GM21825 (cell line): Measurements from ENCODE around the gene COPG2.
"Not testable (repeated sequence)": the region's sequence is repeated elsewhere in the genome, so short reads cannot be mapped to it uniquely, and the experiment has no call there.

Experiments used
- ATAC-seq: cut with Tn5 transposase; IDR thresholded peaks from one replicate; pipeline ENCODE4 v1.9.1; 2021; ENCODE audit warnings: mild to moderate bottlenecking, moderate library complexity; ENCODE audit not compliant: unreplicated experiment

COPG2 gene

DNA sequence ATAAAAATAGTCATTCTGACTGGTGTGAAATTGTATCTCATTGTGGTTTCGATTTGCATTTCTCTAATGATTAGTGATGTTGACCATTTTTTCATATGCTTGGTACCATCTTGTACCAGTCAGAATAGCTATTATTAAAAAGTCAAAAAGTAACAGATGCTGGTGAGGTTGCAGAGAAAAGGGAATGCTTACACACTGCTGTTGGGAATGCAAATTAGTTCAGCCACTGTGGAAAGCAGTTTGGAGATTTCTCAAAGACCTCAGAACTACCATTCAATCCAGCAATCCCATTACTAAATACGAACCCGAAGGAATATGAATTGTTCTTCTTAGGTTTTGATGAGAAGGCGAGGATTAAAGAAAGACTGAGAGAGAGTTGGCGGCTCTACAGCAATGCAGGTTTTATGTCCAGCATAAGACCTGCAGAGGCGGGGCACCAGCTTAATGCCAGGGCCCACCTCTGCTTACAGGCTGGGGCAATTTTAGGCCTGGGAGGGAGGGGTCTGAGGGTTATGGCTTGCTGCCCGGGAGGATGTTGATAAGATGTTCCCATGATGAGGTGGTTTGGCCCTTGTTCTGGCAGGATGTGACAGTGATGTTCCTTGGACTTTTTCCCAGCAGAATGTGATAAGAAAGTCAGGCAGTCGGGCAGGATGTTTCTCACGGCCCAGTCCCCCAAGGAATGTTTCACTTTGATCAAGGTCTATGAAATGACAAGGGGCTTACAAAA is 102.2 kb downstream of the COPG2 start:
- ATAC-seq: no peak

DNA sequence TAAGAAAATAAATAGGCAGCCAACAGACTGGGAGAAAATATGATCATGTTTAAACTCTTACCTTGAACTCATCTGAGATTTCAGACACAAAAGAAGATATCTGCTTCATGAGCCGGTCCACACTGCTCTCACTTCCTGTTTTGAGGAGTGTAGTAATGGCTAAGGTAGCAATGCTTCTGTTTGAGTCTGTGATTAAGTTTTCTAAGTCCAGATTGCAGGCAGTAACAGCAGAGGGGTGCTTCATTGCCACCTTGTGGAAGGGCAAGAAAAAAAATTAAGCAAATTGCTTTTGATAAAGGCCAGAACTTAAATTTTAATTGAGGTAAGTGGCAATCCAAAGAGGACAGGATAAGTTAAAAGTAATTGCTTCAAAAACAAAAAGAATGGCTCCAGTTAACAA is 107.6 kb downstream of the COPG2 start:
- ATAC-seq: peak; percentile 86

DNA sequence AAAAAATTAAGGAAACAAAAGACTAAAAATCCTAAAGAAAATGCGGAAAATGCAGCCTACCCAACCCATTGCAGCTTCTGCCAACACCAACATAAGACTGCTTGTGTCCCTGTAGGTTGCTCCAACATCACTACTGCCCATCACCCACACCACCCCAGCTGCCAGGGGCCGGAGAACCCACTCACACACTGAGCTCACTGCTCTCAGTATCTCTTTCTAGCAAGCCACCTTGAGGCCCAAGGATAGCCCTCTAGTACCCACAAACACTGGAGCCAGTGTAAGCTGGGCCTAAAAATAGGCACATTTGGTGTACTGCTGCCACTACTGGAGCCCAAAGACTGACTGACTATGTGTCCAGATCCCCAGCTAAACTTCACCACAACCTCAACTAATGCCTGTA is 109.4 kb downstream of the COPG2 start:
- no peak for ATAC-seq

DNA sequence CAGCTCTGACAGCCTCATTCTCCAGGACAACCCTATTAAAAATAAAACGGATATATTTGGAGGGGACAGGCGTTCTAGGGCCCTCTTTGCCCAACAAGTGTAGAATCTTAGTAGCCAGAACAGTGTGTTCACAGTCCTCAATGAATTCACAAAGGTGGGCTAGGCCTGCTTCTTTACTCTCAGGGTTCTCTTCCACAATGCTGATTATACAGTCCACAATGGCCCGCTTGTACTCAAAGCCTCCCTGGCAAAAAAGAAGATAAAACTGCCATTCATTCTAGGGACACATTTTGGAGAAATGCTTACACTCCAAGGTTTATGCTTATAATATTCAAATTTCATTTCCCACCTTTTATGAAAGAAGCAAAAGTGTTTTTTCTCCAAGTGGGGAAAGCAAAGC is 114.1 kb downstream of the COPG2 start:
- ATAC-seq: no peak

DNA sequence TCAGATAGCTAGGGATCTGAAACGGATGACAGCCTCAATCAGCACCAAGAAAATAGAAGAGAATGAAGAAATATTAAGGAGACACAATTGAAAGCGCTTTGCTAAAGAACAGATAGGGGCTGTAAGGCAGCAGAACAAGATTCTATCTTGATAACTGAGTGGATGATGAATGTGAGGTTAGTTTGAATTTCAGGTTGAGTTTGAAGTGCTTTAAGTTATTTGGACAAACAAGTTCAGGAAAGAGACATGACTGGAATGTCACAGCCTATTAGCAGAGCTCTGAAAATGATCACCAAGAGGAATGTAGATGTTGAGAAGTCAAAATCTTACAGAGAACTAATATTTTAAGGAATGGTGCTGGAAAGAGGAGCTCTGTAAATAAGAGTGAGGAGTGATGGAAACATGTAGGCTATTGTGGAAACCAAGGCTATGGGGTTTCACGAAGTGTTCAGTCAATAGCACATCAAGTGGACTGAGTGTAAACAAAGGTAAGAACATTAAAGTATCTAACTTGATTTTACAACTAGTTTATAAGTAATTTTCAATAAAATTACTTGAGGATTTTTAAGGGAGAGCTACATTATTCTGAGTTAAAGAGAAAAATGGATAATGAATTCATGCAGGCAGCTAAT is 115.0 kb downstream of the COPG2 start:
- no peak for ATAC-seq

DNA sequence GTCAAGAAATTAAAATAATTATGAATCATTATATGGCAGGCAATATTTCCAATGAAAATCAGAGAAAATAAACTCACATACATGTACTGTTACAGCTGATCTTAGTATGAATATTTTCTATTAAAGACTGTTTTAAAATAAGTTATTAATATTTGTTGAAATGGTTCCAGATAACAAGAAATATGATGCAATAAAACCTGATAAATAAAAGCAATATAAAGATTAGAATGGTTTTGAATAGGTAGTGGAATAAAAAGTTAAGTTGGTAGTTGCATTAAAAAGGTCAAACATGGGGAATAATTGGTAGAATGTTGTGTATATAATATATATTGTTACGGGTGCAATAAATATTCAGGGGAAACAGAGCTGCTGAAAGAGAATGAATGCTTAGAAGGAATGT is 124.2 kb downstream of the COPG2 start:
- ATAC-seq: no peak

DNA sequence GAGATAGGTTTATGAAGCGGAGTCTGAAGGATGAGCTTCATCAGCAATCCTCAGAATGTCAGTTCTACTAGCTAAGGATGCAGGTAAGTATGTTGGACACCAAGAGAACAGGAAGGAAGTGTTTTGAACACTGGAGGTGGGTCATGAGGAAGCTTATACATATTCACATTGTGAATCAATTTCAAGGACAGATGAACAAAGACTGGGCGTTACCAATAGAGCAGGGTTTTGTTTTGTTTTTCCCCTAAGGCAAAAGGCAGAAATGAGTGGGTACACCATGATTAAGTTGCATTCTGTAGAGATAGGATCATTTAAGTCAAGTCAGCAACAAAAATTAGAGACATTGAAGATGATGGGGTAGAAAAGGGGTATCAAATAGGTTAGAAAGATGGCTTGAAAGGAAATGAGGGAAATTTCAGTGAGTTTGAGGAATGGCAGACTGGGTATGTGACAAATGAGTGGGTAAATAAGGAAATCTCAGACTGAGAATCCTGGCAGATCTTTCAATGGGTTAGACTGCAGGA is 125.0 kb downstream of the COPG2 start:
- no peak for ATAC-seq

DNA sequence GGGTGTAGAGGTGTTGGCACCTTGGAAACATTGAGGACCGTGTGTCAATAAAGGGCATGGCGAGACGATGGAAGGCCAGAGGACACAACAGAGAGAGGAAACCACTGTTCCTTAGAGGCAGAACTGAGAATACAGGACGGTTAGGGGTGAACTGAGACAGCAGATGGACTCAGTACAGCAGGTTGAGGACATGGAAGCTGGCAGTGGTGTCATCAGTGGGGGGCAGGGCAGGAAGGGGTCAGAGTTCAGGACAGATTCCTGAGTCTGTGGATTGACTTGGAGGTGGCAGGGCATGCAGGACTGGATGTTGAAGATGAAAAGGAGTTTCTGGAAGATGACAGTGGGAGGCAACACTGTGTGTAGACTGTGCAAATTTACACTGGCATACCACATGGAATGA is 126.3 kb downstream of the COPG2 start:
- not testable (repeated sequence) for ATAC-seq

DNA sequence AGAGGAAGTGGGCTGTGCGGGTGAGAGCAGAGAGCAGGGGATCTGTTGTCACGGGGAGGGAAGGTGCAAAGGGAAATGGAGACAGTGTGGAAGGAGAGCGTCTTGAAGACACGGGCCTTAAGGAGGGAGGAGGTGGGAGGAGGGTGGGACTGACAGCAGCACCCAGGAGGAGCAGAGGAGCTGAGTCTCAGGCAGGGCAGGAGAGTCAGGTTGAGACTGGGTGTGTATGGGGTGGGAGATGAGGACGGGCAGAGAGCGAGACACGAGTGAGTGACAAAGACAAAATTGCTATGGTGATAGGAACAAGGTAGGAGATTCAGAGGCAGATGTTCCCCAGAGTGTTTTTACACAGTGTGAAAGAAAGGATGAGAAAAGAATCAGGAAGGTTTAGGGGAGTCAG is 127.3 kb downstream of the COPG2 start:
- not testable (repeated sequence) for ATAC-seq

DNA sequence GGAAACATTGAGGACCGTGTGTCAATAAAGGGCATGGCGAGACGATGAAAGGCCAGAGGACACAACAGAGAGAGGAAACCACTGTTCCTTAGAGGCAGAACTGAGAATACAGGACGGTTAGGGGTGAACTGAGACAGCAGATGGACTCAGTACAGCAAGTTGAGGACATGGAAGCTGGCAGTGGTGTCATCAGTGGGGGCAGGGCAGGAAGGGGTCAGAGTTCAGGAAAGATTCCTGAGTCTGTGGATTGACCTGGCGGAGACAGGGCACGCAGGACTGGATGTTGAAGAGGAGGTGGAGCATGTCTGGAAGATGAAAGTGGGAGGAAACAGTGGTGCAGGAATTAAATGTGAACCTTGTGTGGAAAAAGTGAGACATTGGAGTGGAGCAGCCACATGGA is 130.7 kb downstream of the COPG2 start:
- ATAC-seq: not testable (repeated sequence)

DNA sequence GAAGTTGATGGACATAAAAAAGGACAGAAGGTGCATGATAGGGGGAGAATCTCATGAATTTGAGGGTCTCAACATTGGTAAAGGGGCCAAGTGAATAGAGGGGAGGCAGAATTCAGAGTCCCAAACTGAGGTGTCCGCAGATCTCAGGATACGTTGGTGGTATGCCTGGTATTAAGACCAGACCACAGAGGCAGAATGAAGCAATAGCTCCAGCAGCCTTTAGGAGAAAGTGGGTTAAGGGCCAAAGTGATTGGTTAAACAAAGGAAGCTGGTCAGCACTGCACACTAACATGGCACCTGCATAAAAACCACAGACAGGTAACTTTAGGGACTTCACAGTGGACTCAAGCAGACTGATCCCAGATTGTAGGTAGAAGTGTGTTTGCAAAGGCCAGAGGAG is 139.1 kb downstream of the COPG2 start:
- no peak for ATAC-seq

DNA sequence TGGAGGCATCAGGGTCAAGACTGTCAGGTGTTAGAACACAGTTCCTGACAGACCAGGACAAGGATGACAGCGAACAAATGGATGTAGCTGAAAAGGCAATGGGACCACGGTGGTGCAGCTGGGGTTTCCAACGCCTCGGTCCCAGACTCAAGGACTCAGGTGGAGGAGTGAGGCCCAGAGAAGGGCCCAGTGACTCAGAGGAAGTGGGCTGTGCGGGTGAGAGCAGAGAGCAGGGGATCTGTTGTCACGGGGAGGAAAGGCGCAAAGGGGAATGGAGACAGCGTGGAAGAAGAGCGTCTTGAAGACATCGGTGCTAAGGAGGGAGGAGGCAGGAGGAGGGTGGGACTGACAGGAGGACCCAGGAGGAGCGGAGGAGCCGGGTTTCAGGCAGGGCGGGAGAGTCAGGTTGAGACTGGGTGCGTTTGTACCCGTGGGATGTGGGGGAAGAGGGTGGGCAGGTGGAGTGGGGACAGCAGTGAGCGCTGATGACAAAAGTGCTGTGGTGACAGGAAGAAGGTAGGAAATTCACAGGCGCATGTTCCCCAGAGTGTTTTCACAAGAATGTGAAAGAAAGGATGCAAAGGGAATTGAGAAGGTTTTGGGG is 140.7 kb downstream of the COPG2 start:
- not testable (repeated sequence) for ATAC-seq

DNA sequence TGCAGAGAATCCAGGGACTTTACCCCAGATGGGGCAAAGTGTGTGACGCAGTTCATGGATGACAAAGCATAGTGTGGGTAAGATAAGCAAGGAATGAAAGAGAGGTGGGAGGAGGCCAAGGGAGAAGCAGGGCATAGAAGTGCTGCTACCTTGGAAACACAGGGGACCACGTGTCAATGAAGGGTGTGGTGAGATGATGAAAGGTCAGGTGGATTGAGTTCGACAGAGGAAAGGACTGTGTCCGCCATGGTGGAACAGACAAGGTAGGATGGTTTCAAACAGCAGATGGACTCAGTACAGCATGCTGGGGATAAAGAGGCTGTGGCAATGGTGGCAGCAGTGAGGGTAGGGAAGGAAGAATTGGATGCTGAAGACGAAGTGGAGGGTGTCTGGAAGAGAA is 143.9 kb downstream of the COPG2 start:
- no peak for ATAC-seq

DNA sequence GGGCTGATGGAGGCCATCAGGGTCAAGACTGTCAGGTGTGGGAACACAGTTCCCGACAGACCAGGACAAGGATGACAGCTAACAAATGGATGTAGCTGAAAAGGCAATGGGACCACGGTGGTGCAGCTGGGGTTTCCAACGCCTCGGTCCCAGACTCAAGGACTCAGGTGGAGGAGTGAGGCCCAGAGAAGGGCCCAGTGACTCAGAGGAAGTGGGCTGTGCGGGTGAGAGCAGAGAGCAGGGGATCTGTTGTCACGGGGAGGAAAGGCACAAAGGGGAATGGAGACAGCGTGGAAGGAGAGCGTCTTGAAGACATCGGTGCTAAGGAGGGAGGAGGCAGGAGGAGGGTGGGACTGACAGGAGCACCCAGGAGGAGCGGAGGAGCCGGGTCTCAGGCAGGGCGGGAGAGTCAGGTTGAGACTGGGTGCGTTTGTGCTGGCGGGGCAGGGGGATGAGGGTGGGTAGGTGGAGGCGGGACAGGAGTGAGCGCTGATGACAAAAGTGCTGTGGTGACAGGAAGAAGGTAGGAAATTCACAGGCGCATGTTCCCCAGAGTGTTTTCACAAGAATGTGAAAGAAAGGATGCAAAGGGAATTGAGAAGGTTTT is 144.9 kb downstream of the COPG2 start:
- not testable (repeated sequence) for ATAC-seq

DNA sequence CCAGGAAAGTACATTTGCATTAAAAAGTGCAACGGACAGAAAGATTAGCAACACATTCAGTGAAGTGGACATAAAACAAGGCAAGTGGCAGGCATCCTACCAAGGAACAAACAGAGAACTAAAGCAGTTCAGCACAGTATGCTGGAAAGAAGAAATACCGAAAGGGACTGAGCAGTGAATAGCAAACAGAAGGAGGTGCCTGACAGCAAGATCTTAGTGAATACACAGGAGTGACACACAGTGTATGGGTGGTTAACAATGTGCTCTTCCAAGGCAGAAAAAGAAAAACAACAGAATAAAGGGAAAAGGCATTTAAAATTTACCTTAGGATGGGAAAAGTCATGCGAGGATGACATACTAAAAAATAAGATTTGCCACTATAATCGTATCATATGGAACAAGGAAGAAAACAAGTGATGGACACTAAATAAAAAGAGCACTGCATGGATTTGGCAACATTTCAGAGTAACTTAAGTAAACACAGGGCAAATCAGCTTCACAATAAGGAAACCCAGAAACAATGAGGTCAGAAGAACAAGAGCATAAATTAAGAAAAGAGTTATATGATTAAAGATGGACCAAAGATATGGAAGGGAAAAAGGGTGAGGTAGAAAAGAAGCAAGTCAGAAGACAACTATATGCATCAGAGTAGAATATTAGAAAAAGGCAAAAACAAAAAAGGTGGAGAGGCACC is 147.1 kb downstream of the COPG2 start:
- ATAC-seq: no peak

DNA sequence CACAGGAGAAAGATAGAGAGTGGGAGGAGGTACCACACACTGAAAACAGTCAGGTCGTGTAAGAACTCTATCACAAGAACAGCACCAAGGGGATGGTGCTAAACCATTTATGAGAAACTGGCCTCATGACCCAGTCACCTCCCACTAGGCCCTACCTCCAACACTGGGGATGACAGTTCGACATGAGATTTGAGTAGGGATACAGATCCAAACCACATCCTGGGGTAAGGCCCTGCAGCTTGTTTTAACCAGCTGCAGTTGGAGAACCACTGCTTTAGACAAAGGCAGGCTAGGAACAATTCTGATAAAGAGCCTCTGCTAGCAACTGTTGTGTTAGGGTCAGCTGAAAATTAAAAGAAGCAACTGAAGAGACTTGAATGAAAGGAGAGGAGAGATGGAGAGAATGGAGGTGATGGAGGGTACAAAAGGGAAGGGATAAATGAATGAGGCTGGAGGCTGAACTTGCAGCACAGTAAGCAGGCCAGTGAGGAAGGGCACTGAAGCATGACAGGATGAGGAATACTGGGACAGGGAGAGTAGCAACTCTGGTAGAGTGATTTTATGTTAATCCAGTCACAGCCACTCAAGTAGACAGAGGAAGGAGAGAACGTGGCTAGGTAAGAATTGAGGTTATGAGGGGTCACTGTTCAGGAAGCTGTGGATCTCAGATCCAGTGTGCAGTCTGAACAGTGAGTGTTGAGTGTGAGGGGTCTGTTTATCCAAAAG is 153.1 kb downstream of the COPG2 start:
- no peak for ATAC-seq

DNA sequence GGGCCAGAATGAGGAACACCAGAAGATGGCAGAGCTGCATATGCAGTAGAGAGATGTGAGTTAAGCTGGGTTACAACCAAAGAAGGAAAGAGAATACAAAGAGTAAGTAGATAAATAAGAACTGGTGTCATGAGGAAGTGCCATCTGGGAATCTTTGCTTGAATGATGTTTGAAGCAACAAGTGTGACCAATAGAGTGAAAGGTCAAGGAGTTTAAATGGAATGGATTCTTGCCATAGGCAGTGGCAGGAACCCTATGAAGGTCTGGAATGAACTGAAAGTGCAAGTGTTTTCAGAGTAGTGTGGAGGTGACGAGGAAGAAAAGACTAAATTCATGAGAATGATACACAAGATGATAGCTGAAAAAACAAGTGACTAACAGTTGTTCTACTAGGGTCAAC is 155.1 kb downstream of the COPG2 start:
- ATAC-seq: no peak

DNA sequence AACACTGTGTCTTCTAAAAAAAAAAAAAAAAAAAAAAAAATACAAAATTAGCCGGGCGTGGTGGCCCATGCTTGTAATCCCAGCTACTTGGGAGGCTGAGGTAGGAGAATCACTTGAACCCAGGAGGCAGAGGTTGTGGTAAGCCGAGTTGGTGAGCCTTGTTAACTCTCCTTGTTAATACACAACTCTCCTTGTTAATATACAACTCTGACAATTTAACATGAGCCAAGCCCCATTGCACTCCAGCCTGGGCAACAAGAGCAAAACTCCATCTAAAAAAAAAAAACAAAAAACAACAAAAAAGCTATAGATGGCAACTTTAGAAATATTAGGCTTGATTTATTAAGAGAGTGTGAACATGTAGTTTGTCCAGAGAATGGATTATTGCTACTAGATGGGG is 156.5 kb downstream of the COPG2 start:
- not testable (repeated sequence) for ATAC-seq

DNA sequence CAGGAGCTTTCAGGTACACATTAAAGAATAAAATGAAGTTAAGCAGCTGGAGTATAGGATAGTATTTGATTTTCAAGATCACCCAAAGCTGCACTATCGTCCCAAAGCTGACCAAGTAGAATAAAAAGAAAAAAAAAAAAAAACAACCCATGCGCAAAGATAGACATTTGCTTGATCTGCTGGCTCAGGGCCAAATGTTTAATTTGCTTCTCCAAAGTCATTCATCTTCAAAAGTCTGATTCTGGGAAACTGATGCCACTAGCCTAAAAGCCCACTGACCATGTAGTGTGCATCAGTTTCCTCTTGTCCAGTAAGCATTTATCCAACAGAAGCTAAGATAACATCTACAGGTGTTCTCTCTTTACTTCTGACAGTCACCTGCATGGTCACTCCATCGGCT is 162.2 kb downstream of the COPG2 start:
- ATAC-seq: no peak

DNA sequence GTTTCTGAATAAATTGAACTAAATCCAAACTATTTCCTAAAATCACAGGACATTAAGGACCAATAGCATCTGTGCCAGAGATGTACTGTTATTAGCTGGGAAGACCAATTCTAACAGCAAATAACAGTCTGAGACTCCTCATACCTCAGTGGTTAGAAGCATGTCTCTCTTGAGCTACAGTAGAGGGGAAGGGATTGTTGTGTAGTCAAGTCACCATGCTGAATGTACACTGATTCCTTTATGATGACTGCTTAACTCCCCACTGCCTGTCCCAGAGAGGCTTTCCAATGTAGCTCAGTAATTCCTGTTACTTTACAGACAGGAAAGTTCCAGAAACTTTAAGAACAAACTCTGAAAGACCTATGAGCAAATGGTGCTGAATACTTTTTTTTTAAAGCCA is 162.8 kb downstream of the COPG2 start:
- no peak for ATAC-seq
